Activated effector memory CD4-positive, alpha-beta T cell treated with anti-CD3 and anti-CD28 coated beads, Interleukin-2, amount 50 U/mL, for 16 hours (primary cell): ENCODE results near the gene FBXO3.

Source experiments
- DNase-seq: peaks from one replicate; pipeline ENCODE4 v3.0.0-alpha.2; 2020

FBXO3 gene

DNA sequence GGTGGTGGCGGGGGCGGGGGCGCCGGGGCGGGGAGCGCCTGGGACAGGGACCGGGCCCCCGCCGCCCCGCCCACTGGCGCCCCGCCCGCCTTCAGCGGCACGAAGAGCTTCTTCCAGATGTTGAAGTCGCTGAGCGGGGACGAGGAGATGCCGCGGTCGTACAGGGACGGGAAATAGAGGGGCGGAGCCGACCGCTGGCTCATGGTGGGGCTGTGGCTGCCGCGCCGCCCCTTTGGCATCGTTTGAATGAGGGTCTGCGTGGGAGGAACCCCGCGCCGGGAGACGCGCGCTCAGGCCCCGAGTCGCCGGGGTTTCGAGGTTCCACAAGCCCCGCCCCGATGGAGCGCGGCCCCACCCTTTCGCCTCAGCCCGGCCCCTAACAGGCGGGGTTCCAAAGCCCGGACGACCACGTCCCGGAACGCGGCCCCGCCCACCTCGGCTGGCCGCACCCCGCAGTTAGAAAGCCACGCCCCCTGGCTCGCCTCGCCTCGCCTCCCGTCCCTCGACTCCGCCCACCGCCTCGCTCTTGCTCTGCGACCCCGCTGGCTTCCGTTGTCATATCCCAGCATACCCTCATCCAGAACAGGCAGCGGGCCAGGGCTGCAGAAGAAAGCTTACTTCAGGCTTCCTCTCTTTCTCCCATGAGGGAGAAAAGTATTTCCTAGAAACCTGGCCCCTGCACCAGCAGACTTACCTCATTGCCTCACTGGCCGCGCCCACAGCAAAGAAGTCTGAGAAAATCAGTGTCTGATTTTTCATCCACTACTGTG lies 73.6 kb downstream of the FBXO3 start, which contains the start of gene C11orf91:
C11orf91 (minus strand) TSS at position 325 of the 770 bp plus-strand sequence; CDS start at position 239, 86 bp downstream.
- peak; percentile 97 for DNase-seq

DNA sequence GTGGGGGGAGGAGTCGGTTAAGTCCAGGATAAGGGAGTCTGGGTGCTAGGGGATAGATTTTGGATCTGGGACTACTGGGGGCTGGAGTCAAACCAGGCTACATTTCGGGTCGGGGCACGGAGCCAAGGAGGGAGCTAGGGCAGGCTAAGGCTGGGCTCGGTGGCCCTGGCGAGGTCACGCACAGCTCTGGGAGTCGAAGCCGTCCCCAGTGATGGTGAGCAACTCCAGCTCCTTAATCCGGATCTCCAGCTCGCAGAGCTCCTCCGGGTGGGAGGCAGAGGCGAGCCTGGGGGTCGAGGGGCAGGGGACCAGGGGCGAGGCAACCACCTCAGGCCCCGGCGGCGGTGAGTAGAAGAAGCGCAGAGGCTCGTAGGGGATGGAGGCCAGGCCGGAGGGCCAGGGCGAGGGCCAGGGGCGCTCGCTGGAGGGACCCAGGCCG lies 74.2 kb downstream of the FBXO3 start:
- no peak for DNase-seq

DNA sequence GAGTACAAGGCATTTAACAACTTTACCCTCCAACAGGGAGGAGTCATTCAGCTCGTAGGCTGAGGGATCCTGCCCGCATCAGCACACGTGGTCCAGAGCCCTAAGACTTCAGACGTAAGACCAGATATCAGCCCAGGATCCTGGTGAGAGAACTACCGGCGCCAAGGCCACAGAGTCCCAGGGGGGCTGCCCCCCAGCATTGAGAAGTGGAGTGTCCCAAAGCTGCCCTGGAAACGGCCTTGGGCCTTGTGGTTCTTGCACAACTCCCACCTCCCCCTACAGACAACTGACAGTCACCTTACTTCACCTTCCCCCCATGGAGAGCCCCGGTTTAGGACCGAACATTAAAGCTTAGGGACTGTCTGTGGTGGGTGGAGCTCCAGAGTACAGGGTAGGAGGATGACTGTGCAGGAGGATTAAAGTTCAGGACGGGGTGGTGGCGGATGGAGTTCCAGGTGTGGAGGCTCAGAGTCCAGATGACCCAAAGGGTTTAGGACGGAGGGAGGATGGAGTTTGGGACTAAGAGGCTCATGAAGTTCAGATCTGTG lies 74.7 kb downstream of the FBXO3 start:
- DNase-seq, result no peak

DNA sequence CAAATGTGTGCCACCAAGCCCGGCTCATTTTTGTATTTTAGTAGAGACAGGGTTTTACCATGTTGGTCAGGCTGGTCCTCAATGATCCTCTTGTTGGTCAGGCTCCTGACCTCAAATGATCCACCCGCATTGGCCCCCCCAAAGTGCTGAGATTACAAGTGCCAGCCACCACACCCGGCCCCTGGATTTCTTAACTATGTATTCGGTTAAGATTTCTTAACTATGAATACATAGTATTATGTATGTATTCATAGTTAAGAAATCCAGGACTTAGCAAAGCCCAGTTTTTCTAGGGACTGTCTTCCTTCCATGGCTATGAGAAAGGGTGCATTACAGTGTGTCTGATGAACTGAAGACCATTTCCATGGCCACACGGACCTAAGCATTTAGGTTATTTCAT lies 75.4 kb downstream of the FBXO3 start:
- DNase-seq, result no peak

DNA sequence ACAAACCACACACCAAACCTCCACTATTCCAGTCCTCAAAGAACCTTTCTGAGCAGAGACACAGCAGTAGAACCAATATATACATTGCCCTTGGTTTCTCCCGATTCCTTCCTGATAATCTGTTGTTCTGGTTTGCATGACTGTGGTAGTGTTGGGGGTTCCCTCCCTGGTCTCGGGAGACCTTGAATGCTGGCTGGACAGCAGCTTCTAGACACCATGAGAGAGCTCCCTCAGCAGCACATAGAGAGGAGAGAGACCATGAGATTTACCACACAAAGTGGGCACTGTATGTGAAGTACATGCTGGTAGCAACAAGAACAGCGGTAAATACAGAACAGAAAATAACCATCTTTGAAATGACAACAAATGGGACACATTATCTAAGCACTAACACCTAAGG lies 76.3 kb downstream of the FBXO3 start:
- no peak for DNase-seq

DNA sequence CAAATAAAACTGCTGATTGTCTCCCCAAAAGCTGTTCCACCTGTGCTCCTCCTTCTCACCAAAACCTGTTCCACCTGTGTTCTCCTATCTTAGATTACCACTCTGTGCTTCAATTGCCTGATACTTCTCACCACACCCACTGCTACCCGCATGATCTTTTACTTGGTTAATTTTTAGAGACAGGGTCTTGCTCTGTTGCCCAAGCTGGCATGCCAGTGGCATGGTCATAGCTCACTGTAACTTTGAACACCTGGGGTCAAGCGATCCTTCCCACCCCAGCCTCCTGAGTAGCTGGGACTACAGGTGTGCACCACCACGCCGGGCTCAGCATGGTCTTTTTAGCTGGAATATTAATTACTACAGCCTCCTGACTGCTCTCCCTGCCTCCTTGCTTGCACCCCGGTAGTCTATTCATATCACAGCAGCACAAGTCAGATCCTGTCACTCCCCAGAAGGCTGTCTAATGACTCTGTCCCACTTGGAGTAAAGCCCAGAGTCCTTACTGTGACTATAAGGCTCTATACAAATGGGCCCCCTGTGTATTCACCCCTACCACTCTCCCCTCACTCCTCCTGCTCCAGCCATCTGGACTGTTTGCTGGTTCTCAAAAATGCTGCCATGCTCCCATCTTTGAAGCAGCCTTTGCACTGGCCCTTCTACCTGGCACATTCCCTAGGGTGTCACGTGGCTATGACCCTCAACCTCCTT lies 77.2 kb downstream of the FBXO3 start:
- DNase-seq, result no peak

DNA sequence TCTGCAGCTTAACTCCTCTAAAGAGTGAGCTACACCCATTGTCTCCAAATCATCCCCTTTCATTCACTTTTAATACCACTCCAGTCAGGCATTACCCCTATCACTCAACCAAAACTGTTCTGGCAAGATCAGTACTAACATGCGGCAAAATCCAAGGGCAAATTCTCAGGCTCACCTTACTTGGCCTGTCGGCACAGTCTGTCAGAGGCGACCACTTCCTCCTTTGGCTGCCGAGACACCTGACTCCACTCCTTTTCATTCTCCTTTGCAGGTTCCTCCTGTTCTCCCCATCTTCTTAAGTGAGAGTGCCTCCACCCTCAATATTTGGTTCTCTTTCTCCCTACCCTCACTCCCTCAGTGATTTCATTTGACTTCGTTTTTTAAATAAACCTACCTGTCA lies 77.9 kb downstream of the FBXO3 start:
- DNase-seq, result no peak

DNA sequence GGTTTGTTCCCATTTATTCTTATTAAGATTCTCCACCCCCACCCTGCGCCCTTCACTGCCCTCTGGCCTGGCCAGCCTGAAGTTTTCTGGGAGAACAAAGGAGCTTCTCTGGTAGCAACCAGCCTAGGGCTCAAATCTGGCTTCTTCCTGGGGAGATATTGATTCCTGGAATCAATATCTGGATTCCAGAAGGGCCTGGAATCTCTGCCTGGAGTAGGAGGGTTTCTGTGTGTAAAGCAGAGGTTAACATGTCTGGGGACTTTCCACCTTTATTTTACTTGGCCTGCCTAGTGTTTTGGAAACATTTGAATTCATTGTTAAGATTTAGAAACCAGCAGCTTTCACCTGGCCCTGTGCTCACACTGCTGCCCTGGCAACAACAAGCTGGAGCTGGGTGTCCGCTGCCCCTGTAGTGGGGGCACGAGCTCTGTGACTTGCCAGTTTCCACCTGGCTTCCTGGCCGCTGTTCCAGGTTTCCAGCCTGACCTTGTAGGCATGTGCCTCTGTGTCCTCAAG lies 79.2 kb downstream of the FBXO3 start:
- DNase-seq, result no peak

DNA sequence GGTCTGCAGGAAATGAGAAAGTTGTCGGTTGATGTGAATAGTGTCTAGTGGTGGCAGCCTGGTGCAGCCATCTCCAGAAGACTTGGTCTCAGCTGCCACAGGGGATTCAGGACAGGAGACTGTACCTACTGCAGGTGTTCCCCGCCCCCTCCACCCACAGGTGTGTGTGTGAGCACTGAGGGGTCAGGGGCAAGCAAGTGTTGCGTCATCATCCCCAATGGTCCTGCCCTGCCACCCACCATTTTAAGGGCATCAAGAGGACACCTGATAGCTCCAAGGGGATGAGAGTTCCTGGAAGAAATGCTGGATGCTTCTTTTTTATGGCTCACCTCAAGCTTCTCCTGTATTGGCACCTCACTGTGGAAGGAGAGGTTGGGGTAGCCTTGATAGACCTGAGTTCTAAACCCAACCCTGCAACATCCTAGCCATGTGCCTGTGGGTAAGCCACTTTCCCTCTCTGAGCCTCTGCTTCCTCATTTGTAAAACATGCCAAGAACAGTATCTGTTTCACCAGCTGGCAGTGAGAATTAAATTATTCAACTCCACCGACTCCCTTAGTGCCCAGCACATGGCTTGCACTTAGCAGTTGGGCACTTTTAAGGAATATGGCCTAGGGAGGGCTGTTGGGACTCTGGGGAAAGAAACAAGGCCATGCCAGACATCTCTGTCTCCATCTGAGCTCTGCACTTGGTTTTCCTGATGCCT lies 79.8 kb downstream of the FBXO3 start:
- no peak for DNase-seq

DNA sequence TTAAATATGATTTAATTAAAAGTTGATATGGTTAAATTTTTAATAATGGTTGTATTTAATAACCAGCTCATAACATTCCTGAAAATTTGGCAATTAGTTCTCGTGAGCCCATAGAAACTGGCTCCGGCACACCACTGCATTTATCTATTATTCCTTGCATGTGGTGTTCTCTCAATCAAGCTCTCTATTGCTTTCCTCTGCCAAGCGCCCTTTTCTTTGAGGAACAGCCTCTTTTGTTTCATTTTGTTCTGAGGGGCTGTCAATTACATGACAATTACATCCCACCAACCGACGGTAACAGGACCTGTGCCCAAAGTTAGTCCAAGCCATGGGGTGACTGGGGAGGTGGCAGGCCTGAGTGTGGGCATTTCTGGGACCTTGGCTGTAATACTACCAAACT lies 81.8 kb downstream of the FBXO3 start:
- no peak for DNase-seq

DNA sequence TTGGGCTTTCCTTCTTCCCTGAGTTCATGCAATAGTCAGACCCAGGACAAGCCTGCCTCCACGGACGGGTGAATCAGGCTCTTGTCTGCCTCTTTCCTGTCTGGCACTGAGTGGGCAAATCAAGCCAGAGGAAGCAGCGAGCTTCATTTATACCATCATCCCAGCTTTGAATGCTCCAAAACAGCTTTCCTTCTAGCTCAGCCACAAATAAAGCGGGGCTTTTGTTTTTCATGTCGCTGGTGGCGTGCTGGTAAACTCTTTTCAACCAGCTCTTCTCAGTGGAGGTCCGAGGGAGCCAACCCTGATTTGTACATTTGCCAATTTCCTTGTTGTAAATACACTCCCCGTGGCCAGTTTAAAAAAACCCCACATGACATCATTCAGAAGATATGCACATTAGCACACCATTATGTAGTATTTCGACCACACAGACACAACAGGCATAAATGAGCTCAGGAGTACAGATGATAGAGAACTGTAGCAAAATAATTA lies 82.3 kb downstream of the FBXO3 start:
- no peak for DNase-seq

DNA sequence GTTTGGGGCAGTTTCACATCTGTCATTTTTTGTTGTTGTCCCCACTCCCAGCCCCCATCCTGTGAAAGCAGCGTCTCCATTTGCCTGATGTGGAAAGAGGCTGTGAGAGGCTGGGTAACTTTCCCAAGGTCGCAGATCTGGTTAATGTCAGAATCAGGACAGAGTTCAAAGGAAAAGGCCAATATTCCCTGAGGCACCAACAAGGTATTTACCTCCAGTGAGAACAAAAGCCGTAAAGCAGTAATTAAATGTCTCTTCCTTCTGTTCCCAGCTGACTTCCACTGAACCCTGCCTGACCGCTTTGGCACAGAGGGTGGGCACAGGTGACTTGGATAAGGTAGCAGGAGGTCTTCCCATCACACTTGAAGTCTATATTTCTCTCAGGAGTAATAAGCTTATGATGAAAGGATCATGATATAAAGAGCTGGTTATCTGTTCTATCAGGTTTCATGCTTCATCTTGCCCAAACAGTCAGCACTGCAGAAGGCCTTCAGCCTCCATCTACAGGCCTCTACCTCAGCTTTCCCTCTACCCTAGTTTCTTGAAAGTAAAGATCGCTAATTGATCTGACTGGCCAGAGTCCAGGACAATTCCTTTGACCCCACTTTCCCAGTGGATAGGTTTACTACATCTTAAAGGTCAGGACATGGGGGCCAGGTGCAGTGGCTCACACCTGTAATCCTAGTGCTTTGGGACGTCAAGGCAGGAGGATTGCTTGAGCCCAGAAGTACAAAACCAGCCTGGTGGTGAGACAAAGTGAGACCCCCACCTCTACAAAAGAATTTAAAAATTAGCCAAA lies 83.1 kb downstream of the FBXO3 start:
- no peak for DNase-seq
